HEK293 (cell line): ENCODE measurements around the gene TOR1A.

Source experiments
- CTCF ChIA-PET: fragments of 350-600 bp; formaldehyde crosslinking; extraction: SDS; loops from one replicate; lab custom pipeline; 2021; ENCODE audit warnings: antibody characterized with exemption; lab: Yijun Ruan, JAX
- POLR2A ChIA-PET: fragments of 300-600 bp; formaldehyde crosslinking; extraction: SDS; loops from one replicate; lab custom pipeline; 2020; ENCODE audit warnings: antibody characterized with exemption, inconsistent platforms; lab: Yijun Ruan, JAX
- H3K27ac ChIP-seq: fragments of 200-500 bp; sonication (Bioruptor generic); 2 replicates; pipeline ENCODE4 v1.5.1; 2014; ENCODE audit warnings: low read depth, low read length, control low read depth, inconsistent platforms; ENCODE audit errors: extremely low read depth
- H3K36me3 ChIP-seq, 2 experiments: fragments of 200-500 bp in 1 of 2; sonication (Bioruptor generic) in 1 of 2; 1 replicate in 1 of 2; 2 replicates in 1 of 2; pipeline ENCODE4 v1.5.1; 2014 to 2017; ENCODE audit warnings: inconsistent platforms in 2 of 2, low read length in 2 of 2; ENCODE audit not compliant: control insufficient read depth in 2 of 2, insufficient read depth in 1 of 2
- H3K4me1 ChIP-seq: fragments of 200-500 bp; sonication (Bioruptor generic); 2 replicates; pipeline ENCODE4 v1.5.1; 2014; ENCODE audit warnings: mild to moderate bottlenecking, low read length, inconsistent platforms; ENCODE audit not compliant: control insufficient read depth, insufficient read depth
- H3K4me3 ChIP-seq: 2 replicates; pipeline ENCODE4 v1.5.1; 2011; ENCODE audit warnings: low read depth, mild to moderate bottlenecking, control low read depth, low read length, moderate library complexity
- H3K9me3 ChIP-seq: fragments of 200-500 bp; sonication (Bioruptor generic); 2 replicates; pipeline ENCODE4 v1.5.1; 2014; ENCODE audit warnings: low read depth, low read length, inconsistent platforms; ENCODE audit not compliant: control insufficient read depth, insufficient read depth
- CTCF ChIP-seq: fragments of 450-650 bp; formaldehyde crosslinking; IDR thresholded peaks from 2 replicates; pipeline ENCODE4 v1.5.1; 2016; ENCODE audit warnings: missing biosample characterization, missing genetic modification characterization
- ELK4 ChIP-seq: IDR thresholded peaks from 2 replicates; pipeline ENCODE4 v1.6.1; 2011; ENCODE audit warnings: mild to moderate bottlenecking, low read depth, low read length, borderline replicate concordance
- GLIS2 ChIP-seq: fragments of 450-650 bp; formaldehyde crosslinking; IDR thresholded peaks from 2 replicates; pipeline ENCODE4 v1.5.1; 2016; ENCODE audit warnings: missing biosample characterization, missing genetic modification characterization
- TRIM28 ChIP-seq: IDR thresholded peaks from 2 replicates; pipeline ENCODE4 v1.6.1; 2011; ENCODE audit warnings: low read length, control low read depth, borderline replicate concordance
- YY1 ChIP-seq: fragments of 450-650 bp; formaldehyde crosslinking; IDR thresholded peaks from 2 replicates; pipeline ENCODE4 v1.5.1; 2018; ENCODE audit warnings: missing biosample characterization, missing genetic modification characterization
- ZBTB21 ChIP-seq: fragments of 450-650 bp; formaldehyde crosslinking; IDR thresholded peaks from 2 replicates; pipeline ENCODE4 v1.5.1; 2017; ENCODE audit warnings: missing biosample characterization, missing genetic modification characterization
- ZFP37 ChIP-seq: fragments of 450-650 bp; formaldehyde crosslinking; IDR thresholded peaks from 2 replicates; pipeline ENCODE4 v1.5.1; 2016; ENCODE audit warnings: missing biosample characterization, missing genetic modification characterization
- ZNF26 ChIP-seq: fragments of 450-650 bp; formaldehyde crosslinking; IDR thresholded peaks from 2 replicates; pipeline ENCODE4 v1.5.1; 2016; ENCODE audit warnings: missing biosample characterization, missing genetic modification characterization
- ZNF274 ChIP-seq, 2 experiments: fragments of 200-500 bp in 1 of 2; fragments of 450-650 bp in 1 of 2; sonication (Bioruptor generic) in 1 of 2; formaldehyde crosslinking in 1 of 2; IDR thresholded peaks; 2 replicates each; pipeline versions ENCODE4 v1.5.1 to v1.6.1; 2014 to 2016; ENCODE audit warnings: borderline replicate concordance in 1 of 2, inconsistent platforms in 1 of 2, low read length in 1 of 2, missing biosample characterization in 1 of 2, missing genetic modification characterization in 1 of 2
- ZNF311 ChIP-seq: fragments of 450-650 bp; formaldehyde crosslinking; IDR thresholded peaks from 2 replicates; pipeline ENCODE4 v1.5.1; 2017; ENCODE audit warnings: missing biosample characterization, missing genetic modification characterization, borderline replicate concordance
- ZNF324 ChIP-seq: fragments of 450-650 bp; formaldehyde crosslinking; IDR thresholded peaks from 2 replicates; pipeline ENCODE4 v1.5.1; 2016; ENCODE audit warnings: missing biosample characterization, missing genetic modification characterization
- ZNF433 ChIP-seq: fragments of 450-650 bp; formaldehyde crosslinking; IDR thresholded peaks from 2 replicates; pipeline ENCODE4 v1.5.1; 2016; ENCODE audit warnings: missing biosample characterization, missing genetic modification characterization, low read depth
- ZNF501 ChIP-seq: fragments of 450-650 bp; formaldehyde crosslinking; IDR thresholded peaks from 2 replicates; pipeline ENCODE4 v1.5.1; 2016; ENCODE audit warnings: missing biosample characterization, missing genetic modification characterization
- ZNF660 ChIP-seq: fragments of 450-650 bp; IDR thresholded peaks from 2 replicates; pipeline ENCODE4 v1.5.1; 2018; ENCODE audit warnings: missing biosample characterization, mild to moderate bottlenecking, missing genetic modification characterization
- ZNF791 ChIP-seq: fragments of 450-650 bp; formaldehyde crosslinking; IDR thresholded peaks from 2 replicates; pipeline ENCODE4 v1.5.1; 2016; ENCODE audit warnings: missing biosample characterization, missing genetic modification characterization
- ZNF843 ChIP-seq: fragments of 450-650 bp; formaldehyde crosslinking; IDR thresholded peaks from 2 replicates; pipeline ENCODE4 v1.5.1; 2016; ENCODE audit warnings: missing biosample characterization, missing genetic modification characterization
- ZSCAN18 ChIP-seq: fragments of 450-650 bp; formaldehyde crosslinking; IDR thresholded peaks from 2 replicates; pipeline ENCODE4 v1.5.1; 2016; ENCODE audit warnings: missing biosample characterization, missing genetic modification characterization

Gene TOR1A

GRCh38 chr9:129869585-129870501, 45.9 kb upstream of the TOR1A start (continued):
- TF ChIP-seq ZNF324 (tag by site-specific recombination): no peak
- TF ChIP-seq, all 188 proteins: peak for 0

GRCh38 chr9:129868872-129869486, 45.0 kb upstream of the TOR1A start:
- H3K36me3 ChIP-seq: peaks cover 0 to 20% of the 10 kb centered on the region in 2 experiments; a peak in 2 of 3 replicates
- CTCF ChIA-PET: interaction anchor here (0.6 to 1.5 kb wide), 3 partner anchors 18 to 337 kb away, joined by 3 read pairs; no protein-coding TSS in a partner anchor
- TF ChIP-seq ZNF26 (no peak), YY1 (no peak), ZFP37 (tag by site-specific recombination) (no peak), ZNF843 (tag by site-specific recombination) (no peak), ZNF660 (tag by site-specific recombination) (no peak), ZNF501 (tag by site-specific recombination) (no peak), ZSCAN18 (no peak), ZNF311 (tag by site-specific recombination) (no peak), ZNF433 (tag by site-specific recombination) (no peak), TRIM28 (no peak), ZNF274 (IDR thresholded peaks at IDR 0.05; ENCODE audit: low read length) (no peak), ZNF274 (tag by site-specific recombination; IDR thresholded peaks at IDR 0.05; ENCODE audit: borderline replicate concordance) (no peak), ELK4 (no peak), ZNF791 (tag by site-specific recombination) (no peak), GLIS2 (tag by site-specific recombination) (no peak), ZBTB21 (tag by site-specific recombination) (no peak), CTCF (no peak)
- no peak overlapping the region for H3K27ac ChIP-seq
- POLR2A ChIA-PET: interaction anchor here (0.5 to 1.1 kb wide), 2 partner anchors 16 to 18 kb away, joined by 3 read pairs; no protein-coding TSS in a partner anchor
- H3K4me1 ChIP-seq: no peaks in the 10 kb centered on the region
- H3K9me3 ChIP-seq: no peaks in the 10 kb centered on the region
- H3K4me3 ChIP-seq: no peak overlapping the region
